ENCODE data around the gene ZEB2. TPM values are rescaled to one million over a fixed set of nuclear protein-coding genes. Genes with fewer than 3 reads are reported as not detected.

The ZEB2 gene
- total RNA-seq, 1 experiment from 2014 or later, result not detected

DNA sequence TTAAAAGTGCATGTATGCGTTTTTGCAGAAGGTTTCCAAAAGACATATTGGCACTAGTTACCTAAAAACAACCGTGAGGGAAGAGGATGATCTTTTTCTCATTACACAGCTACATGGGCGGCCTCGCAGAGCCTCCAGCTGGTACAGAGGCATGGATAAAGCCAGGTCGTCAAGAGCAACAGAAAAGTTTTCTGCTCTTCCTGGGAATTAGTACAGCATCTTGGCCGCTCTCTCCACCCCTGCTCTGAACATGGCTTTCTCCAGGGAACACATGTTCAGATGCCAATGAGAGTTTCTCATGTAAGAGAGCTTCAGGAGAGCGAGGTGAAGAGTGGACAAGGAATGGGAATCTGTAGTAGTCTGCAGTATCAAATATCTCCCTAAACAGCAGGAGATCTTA, 108.4 kb downstream of the ZEB2 start:
- no peak for DNase-seq (ENCODE audit: low spot score)
- in situ Hi-C loops (cut with HindIII; ENCODE audit: low sequenced_read_pairs), result no loop called here

DNA sequence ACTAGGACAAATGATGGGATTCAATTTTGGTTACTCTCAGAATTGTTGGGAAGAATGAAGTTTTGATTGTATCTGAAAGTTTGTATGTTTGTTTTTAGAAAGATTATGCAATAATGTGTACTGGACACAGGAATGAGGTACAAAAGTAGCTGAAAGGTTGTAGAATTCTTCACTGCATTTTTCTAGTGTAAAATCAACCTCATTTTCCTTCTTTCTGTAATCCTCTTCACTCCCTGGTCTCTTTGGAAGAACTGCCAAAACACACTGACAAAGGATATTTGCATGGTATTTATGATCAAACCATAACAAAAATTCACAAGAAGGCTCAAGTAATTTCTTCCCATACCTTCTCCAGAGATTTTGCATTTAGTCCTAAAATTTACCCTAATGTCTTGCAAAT, 110.7 kb downstream of the ZEB2 start:
- in situ Hi-C loops (cut with HindIII; ENCODE audit: low sequenced_read_pairs), result no loop called here

DNA sequence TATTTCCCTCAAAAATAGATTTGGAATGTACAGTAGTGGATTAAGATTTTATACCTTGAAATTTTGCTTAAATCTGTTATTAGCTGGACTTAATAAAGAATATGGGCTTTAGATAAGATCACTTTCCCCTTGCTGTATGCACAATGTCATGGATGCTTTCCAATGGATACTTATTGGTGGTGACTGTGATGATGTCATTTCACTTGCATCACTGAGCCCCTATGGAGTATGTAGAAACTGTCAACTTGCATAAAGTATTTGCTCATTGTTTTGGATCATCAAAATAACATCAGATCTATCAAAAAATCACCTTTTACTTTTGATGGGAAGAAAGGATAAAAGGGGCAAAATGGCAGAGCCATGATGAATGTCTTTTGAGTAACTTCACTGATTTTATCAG, 112.7 kb downstream of the ZEB2 start:
- in situ Hi-C loops (cut with HindIII; ENCODE audit: low sequenced_read_pairs), result no loop called here
- no peak for DNase-seq (ENCODE audit: low spot score)

More for the DNA sequence above, 110.7 kb downstream of the ZEB2 start:
- DNase-seq (ENCODE audit: low spot score), result no peak

DNA sequence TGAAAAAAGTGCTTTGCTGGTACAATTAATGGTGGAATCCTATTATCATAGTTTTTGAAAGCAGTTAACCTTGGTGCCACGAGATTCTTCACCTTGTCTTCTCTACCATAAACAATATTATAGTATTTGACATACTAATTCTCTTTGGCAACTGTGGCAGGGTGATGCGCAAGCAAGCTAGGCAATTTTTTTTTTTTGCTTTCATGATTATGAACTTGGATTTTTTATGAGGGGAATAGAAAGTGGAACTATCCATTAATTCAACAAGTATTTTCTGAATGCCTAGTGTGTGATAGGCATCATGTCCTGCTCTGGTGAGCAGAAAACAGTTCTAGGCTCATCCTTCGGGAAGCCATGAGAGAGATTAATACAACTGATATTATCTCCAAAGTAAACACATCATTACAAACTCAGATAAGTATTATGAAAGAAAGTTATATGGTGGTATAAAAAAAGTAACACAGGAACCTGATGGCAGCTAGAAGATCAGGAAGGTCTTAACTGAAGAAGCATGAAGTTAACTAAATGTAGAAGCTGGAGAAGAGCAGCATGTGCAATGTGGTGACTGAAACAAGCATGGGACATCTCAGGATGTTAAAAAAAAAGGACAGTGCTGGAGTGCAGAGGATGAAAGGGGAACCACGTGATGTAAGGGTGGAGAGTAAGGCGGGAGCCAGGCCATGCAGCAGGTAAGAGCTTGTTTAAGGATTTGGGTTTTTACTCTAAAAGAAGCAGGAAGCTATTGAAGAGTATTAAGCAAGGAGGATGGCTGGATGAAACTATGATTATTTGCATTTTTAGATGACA, 113.7 kb downstream of the ZEB2 start:
- in situ Hi-C loops (cut with HindIII; ENCODE audit: low sequenced_read_pairs), result no loop called here

GRCh38 chr2:144405321-144405720, 114.6 kb downstream of the ZEB2 start:
- DNase-seq (ENCODE audit: low spot score), result no peak
- in situ Hi-C loops (cut with HindIII; ENCODE audit: low sequenced_read_pairs), result no loop called here

More for the DNA sequence above, 113.7 kb downstream of the ZEB2 start:
- no peak for DNase-seq (ENCODE audit: low spot score)

DNA sequence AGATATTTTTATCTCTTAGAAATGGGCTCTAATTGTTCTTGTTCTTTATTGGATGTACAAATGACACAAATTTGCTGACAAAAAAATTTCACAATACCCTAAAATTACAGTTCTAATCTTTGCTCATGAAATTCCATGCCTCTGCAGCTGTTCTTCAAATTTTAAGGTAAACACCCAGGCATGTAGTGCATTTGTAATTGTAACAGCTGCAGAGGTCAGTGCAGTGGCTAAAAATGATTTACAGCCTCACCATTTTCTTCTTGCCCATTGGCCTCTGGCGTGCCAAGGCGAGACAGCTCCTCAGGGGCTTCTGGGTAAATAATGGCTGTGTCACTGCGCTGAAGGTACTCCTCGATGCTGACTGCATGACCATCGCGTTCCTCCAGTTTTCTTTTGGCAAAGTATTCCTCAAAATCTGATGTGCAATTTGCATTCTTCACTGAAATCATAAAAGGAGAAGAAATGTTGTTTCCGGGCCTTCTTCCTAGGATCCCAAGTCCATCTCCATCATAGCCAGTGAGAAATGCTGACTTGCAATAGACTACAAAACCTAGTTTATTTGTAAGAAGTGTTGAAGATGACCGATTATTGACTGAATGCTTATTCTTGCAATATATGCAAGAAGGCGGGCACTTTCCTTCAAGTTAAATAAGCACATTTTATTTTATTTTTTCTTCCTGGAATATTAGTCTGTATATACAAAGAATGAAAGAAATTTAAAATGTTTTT, 115.2 kb downstream of the ZEB2 start:
- in situ Hi-C loops (cut with HindIII; ENCODE audit: low sequenced_read_pairs), result no loop called here
- DNase-seq (ENCODE audit: low spot score), result no peak

GRCh38 chr2:144403933-144404332, 116.0 kb downstream of the ZEB2 start:
- no peak for DNase-seq (ENCODE audit: low spot score)
- in situ Hi-C loops (cut with HindIII; ENCODE audit: low sequenced_read_pairs), result no loop called here

DNA sequence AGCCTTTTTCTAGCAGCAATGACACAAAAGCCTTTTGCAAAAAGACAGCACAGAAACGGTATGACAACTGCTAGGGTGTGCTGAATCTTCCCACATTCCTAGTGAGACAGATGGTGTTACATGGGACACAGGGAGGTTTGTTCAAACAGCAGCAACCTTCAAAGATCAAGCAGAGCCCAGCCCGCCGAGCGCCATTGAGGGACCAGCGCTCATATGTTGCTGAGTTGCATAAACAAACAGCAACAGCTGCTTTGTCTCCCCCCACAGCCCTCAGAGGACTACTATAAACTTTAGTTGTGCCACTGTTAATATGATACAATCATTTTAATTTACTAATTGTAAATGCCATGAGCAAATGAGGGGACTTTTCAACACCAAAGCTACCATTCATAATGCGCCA, 117.7 kb downstream of the ZEB2 start:
- in situ Hi-C loops (cut with HindIII; ENCODE audit: low sequenced_read_pairs), result no loop called here

DNA sequence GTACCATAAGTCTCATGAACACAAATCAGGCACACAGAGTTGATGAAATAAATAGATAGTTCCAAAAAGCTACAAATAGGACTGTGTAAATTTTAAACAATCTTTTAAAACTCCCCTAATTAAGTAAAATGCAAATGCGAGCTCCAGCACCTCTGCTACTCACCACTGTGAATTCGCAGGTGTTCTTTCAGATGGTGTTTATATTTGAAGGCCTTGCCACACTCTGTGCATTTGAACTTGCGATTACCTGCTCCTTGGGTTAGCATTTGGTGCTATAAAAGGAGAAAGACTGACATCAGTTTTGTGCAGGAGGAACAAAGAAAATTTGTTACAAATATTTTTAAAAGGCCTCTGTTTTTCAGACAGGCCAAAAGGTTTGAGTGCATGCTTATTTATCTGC, 118.9 kb downstream of the ZEB2 start:
- in situ Hi-C loops (cut with HindIII; ENCODE audit: low sequenced_read_pairs), result no loop called here
- no peak for DNase-seq (ENCODE audit: low spot score)

More for the DNA sequence above, 117.7 kb downstream of the ZEB2 start:
- DNase-seq (ENCODE audit: low spot score), result no peak

DNA sequence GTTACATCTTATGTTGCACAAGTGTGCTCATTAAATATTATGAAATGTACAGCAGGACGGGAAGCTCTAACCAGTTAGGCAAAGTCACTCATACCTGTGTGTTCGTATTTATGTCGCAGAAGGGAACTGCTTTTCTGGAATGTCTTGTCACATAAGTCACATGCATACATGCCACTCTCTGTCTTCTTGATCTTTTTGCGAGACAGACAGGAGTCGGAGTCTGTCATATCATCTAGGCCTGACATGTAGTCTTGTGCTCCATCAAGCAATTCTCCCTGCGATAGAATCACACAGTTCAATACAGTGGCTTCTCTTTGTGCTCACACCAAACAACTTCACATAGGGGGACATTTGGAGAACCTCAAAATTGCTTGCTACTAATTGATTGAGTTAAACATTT, 123.6 kb downstream of the ZEB2 start:
- no peak for DNase-seq (ENCODE audit: low spot score)
- in situ Hi-C loops (cut with HindIII; ENCODE audit: low sequenced_read_pairs), result no loop called here

DNA sequence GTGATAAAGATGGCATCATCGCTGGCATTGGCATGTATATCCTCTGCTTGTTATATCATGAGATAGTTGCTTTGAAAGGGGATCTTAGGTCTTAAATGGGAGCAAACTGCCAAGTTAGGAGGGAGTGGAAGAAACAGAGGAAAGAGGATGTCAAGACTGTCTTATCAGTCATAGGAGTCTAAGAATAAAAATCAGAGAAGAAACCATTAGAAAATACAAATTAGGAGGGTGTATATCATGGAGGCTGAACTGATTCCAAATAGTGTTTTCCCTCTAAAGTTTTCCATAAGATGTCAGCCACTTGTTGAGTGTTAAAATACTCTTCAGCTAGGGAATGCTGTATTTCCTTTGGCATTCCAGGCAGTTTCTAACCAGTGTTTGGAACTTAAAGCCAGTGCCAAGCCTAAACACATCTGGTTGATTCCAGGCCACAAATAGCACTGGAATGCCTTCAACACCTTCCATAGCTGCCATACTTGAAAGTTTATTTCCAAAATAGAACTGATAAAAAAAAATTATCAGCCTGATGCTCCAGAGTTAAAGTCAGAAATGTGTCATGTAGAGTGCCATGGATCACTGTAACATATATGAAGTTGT, 129.4 kb downstream of the ZEB2 start:
- no peak for DNase-seq (ENCODE audit: low spot score)
- in situ Hi-C loops (cut with HindIII; ENCODE audit: low sequenced_read_pairs), result no loop called here

DNA sequence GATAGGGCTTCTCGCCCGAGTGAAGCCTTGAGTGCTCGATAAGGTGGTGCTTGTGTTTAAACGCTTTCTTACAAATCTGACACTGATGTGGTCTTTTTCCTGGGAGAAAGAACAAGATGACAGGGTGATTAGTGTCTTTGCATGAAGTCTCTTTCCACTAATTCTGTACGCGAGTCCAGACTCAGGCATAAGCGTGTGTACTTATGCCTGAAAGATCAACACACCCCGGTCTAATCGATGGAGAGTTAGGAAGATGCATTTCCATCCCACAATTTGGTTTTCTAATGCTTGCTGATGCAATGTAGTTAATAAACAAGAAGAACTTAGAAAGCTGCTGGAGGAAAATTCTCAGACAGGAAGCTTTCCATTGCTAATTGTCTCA, 130.0 kb downstream of the ZEB2 start:
- in situ Hi-C loops (cut with HindIII; ENCODE audit: low sequenced_read_pairs), result no loop called here
- no peak for DNase-seq (ENCODE audit: low spot score)

DNA sequence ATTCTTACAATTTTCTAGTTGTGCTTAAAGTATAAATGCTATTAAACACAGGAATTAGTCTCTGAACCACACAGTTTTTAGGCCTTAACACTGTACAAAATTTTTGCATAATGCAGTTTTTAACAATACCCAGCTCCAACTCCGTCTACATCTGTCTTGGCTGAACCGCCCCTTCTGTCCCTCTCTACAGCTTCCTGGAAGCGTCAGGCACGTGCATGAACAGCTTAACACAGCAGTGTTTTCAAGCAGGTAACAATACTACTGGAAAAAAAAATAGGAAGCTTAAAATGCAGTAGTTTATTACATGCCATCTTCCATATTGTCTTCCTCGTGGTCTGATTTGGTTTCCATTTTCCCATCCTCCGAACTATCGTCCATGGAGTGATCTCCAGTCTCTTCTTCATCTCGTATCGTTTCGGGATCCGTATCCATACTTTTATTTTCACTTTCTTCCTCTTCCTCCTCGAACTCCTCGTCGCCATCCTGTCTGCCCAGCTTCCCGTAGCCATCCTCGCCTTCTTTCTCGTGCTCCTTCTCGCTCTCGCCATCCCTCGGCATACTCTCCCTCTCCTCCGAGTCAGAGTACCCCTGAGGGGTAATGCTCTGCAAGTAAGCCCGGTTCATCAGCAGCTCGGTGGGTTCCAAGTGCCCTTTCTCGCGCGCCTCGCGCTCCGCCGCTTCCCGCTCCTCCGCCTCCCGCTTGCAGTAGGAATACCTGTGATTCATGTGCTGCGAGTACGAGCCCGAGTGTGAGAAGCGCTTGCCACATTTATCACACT, 130.6 kb downstream of the ZEB2 start:
- in situ Hi-C loops (cut with HindIII; ENCODE audit: low sequenced_read_pairs), result no loop called here
- DNase-seq (ENCODE audit: low spot score), result no peak

GRCh38 chr2:144385381-144385780, 134.5 kb downstream of the ZEB2 start:
- in situ Hi-C loops (cut with HindIII; ENCODE audit: low sequenced_read_pairs), result no loop called here
- no peak for DNase-seq (ENCODE audit: low spot score)

- in situ Hi-C loops (cut with HindIII; ENCODE audit: low sequenced_read_pairs), result no loop called here
- DNase-seq (ENCODE audit: low spot score), result no peak
These were observed 136.3 kb downstream of the ZEB2 start for GRCh38 chr2:144383571-144384100.

DNA sequence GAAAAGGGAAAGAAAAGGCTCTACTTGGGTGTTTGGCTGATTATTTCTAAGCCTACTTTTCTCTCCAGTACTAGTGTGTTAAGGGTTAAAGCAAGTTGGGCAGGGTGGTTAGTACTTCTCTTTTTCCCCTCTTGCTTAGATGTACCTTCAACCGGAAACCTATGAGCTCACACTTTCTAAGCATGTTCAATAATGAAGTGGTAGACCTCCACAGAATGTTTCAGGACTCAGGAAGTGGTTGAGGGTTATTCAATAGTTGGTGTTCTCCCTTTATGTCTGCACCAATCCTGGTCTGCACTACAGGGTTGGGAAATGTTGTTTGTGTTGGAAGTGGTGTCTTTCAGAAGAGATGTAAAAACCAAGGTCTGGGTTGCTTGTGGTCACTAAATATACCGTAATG, 137.1 kb downstream of the ZEB2 start:
- in situ Hi-C loops (cut with HindIII; ENCODE audit: low sequenced_read_pairs), result no loop called here
- no peak for DNase-seq (ENCODE audit: low spot score)

DNA sequence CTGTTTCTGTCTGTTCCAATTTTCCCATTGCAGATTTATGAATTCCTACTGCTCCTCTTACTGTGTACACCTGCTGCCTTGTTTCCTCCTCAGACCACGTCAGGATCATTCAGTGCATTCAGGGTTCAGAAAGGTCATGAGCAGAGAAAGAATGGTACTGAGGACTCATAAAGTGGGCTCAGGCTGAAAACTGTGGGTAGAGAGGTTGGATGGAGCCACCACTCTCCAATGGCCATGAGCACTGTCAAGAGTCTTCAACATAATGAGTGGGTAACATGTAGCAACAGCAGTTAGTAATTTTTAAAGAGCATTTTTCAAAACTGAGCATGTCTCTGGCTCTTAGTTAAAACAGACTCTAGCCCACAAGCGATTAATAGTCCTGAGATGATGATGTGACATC, 138.2 kb downstream of the ZEB2 start:
- in situ Hi-C loops (cut with HindIII; ENCODE audit: low sequenced_read_pairs), result no loop called here
- DNase-seq (ENCODE audit: low spot score), result no peak

DNA sequence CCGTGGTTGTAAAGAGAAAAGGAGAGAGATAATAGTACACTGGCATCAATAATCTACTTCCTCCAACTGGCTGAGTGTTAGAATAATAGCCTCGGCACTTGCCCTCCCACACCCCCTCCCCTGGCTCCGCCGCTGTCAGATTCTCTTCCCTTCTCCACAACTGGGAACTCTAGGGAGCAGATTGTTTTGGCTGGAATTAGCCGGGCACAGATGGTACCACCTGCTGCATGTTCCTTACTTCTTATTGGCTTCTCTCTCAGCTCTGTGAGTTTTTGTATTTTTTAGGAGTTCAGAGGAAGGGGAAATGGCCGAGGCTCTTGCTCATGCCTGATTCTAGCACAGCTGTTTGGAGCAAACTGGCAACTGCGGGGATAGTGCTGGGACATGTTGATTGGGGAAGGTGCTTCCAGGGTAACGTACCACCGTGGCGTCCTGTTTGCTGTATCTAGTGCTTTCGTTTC, 140.0 kb downstream of the ZEB2 start:
- in situ Hi-C loops (cut with HindIII; ENCODE audit: low sequenced_read_pairs), result no loop called here
- DNase-seq (ENCODE audit: low spot score), result no peak

DNA sequence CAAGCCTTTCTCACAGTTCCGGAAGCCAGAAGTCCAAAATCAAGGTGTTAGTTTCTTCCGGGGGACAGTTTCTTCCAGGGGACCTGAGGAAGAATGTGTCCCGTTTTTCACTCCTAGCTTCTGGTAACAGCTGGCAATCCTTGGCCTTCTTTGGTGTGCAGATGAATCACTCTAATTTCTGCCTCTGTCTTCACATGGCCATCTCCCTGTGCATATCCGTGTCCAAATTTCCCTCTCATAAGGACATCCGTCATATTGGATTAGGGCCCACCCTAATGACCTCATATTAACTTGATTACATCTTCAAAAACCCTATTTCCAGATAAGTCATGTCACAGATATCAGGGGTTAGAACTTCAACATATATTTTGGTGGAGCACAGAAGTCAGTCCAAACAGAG, 141.4 kb downstream of the ZEB2 start:
- DNase-seq (ENCODE audit: low spot score), result no peak
- in situ Hi-C loops (cut with HindIII; ENCODE audit: low sequenced_read_pairs), result no loop called here

Measured in G401 (cell line).